A549 (cell line): ENCODE results near the gene HK1. TPM values are rescaled to one million over a fixed set of nuclear protein-coding genes. Genes with fewer than 3 reads are reported as not detected.

ENCODE experiments used
- ATAC-seq, 2 experiments: fragments of 200-7000 bp in 1 of 2; fragments of >200 bp in 1 of 2; cut with Nextera tagmentation in 1 of 2; cut with Tn5 transposase in 1 of 2; 3 replicates each; pipeline versions ENCODE4 v1.8.0 to v1.9.1; 2018 to 2020; ENCODE audit warnings: mild to moderate bottlenecking in 1 of 2, moderate library complexity in 1 of 2
- CTCF ChIA-PET: fragments of 300-600 bp; sonication (Branson Sonifier 250); formaldehyde crosslinking; extraction: SDS; loops from one replicate; lab custom pipeline; 2021; ENCODE audit warnings: antibody characterized with exemption, inconsistent platforms; lab: Yijun Ruan, JAX
- POLR2A ChIA-PET: fragments of 350-600 bp; formaldehyde crosslinking; extraction: SDS; loops from one replicate; lab custom pipeline; 2021; ENCODE audit warnings: antibody characterized with exemption, inconsistent platforms; lab: Yijun Ruan, JAX
- DNase-seq, 2 experiments: peaks; one replicate each; pipeline versions ENCODE4 v3.0.0 to v3.0.0-alpha.2; 2011 to 2016; ENCODE audit warnings: low read depth in 1 of 2, low spot score in 1 of 2
- FAIRE-seq: peaks from 2 replicates; lab custom pipeline; 2011; peaks lifted over from hg19 to GRCh38; lab: Jason Lieb, UNC
- H3K27ac ChIP-seq, 2 experiments: fragments of >200 bp; sonication (Bioruptor Twin); formaldehyde crosslinking; 3 replicates each; pipeline ENCODE4 v1.5.1; 2016 to 2017
- H3K4me1 ChIP-seq: fragments of >200 bp; sonication (Bioruptor Twin); formaldehyde crosslinking; 3 replicates; pipeline ENCODE4 v1.6.1; 2016
- H3K4me2 ChIP-seq: fragments of >200 bp; sonication (Bioruptor Twin); formaldehyde crosslinking; 3 replicates; pipeline ENCODE4 v1.6.1; 2016
- H3K4me3 ChIP-seq: fragments of >200 bp; sonication (Bioruptor Twin); formaldehyde crosslinking; 3 replicates; pipeline ENCODE4 v1.5.1; 2016
- H3K9me3 ChIP-seq: fragments of >200 bp; sonication (Bioruptor Twin); formaldehyde crosslinking; 3 replicates; pipeline ENCODE4 v1.6.1; 2016
- CBX2 ChIP-seq: fragments of 200-600 bp; sonication (generic); IDR thresholded peaks from 2 replicates; pipeline ENCODE4 v1.6.1; 2016; ENCODE audit warnings: low read depth, mild to moderate bottlenecking, borderline replicate concordance
- CEBPB ChIP-seq, 2 experiments: fragments of >200 bp in 1 of 2; sonication (Bioruptor Twin) in 1 of 2; formaldehyde crosslinking in 1 of 2; IDR thresholded peaks; 2 replicates each; pipeline ENCODE4 v1.6.1; 2012 to 2016
- CHD4 ChIP-seq: fragments of 200-600 bp; sonication (generic); IDR thresholded peaks from 2 replicates; pipeline ENCODE4 v1.6.1; 2016; ENCODE audit warnings: antibody characterized with exemption, mild to moderate bottlenecking, borderline replicate concordance
- E2F6 ChIP-seq: IDR thresholded peaks from 2 replicates; pipeline ENCODE4 v1.6.1; 2012; ENCODE audit warnings: low read depth, borderline replicate concordance
- ESRRA ChIP-seq: fragments of 150-350 bp; IDR thresholded peaks from 2 replicates; pipeline ENCODE4 v1.6.1; 2014; ENCODE audit warnings: mild to moderate bottlenecking, low read length, borderline replicate concordance
- FOSB ChIP-seq: fragments of 250-450 bp; sonication (Bioruptor Pico); IDR thresholded peaks from 2 replicates; pipeline ENCODE4 v1.5.0; 2020; ENCODE audit warnings: mild to moderate bottlenecking, moderate library complexity
- HDAC2 ChIP-seq: fragments of 200-600 bp; sonication (generic); IDR thresholded peaks from 2 replicates; pipeline ENCODE4 v1.6.1; 2016
- HES2 ChIP-seq: fragments of >200 bp; sonication (Bioruptor Twin); formaldehyde crosslinking; IDR thresholded peaks from 2 replicates; pipeline ENCODE4 v1.6.1; 2016
- HMGXB4 ChIP-seq: fragments of 250-450 bp; sonication (Bioruptor Pico); IDR thresholded peaks from 2 replicates; pipeline ENCODE4 v1.5.0; 2021; ENCODE audit warnings: mild to moderate bottlenecking, moderate library complexity, borderline replicate concordance
- HOXA7 ChIP-seq: fragments of 250-450 bp; sonication (Bioruptor Pico); IDR thresholded peaks from 2 replicates; pipeline ENCODE4 v1.5.0; 2020; ENCODE audit warnings: mild to moderate bottlenecking, moderate library complexity
- JUNB ChIP-seq: fragments of >200 bp; sonication (Bioruptor Twin); formaldehyde crosslinking; IDR thresholded peaks from 2 replicates; pipeline ENCODE4 v1.6.1; 2016
- KDM5A ChIP-seq: fragments of 200-600 bp; sonication (generic); IDR thresholded peaks from 2 replicates; pipeline ENCODE4 v1.6.1; 2016; ENCODE audit warnings: antibody characterized with exemption, mild to moderate bottlenecking
- MAFK ChIP-seq: fragments of 450-650 bp; IDR thresholded peaks from 2 replicates; pipeline ENCODE4 v1.6.1; 2014; ENCODE audit not compliant: partially characterized antibody
- NFE2L2 ChIP-seq: fragments of 150-350 bp; conservative IDR thresholded peaks from 2 replicates; pipeline ENCODE4 v1.6.1; 2014; ENCODE audit warnings: low read length
- PHF8 ChIP-seq: fragments of 200-600 bp; sonication (generic); IDR thresholded peaks from 2 replicates; pipeline ENCODE4 v1.6.1; 2016; ENCODE audit warnings: low read depth, mild to moderate bottlenecking, antibody characterized with exemption, moderate library complexity, borderline replicate concordance
- RCOR1 ChIP-seq: fragments of 150-350 bp; IDR thresholded peaks from 2 replicates; pipeline ENCODE4 v1.6.1; 2014; ENCODE audit warnings: antibody characterized with exemption, low read length, low read depth
- SMC3 ChIP-seq: fragments of >200 bp; sonication (Bioruptor Twin); formaldehyde crosslinking; IDR thresholded peaks from 3 replicates; pipeline ENCODE4 v1.6.1; 2018; ENCODE audit warnings: inconsistent platforms
- TP53 ChIP-seq: fragments of 250-450 bp; sonication (Bioruptor Pico); IDR thresholded peaks from 2 replicates; pipeline ENCODE4 v1.5.0; 2021; ENCODE audit warnings: mild to moderate bottlenecking, moderate library complexity
- ZC3H11A ChIP-seq: fragments of 450-650 bp; IDR thresholded peaks from 2 replicates; pipeline ENCODE4 v1.6.1; 2014; ENCODE audit warnings: antibody characterized with exemption, mild to moderate bottlenecking
- ZFP36 ChIP-seq: fragments of 450-650 bp; IDR thresholded peaks from 2 replicates; pipeline ENCODE4 v1.6.1; 2014; ENCODE audit warnings: borderline replicate concordance; ENCODE audit not compliant: partially characterized antibody
- ZSCAN20 ChIP-seq: fragments of 250-450 bp; sonication (Bioruptor Pico); IDR thresholded peaks from 2 replicates; pipeline ENCODE4 v1.8.0; 2022; ENCODE audit warnings: mild to moderate bottlenecking, moderate library complexity
- WGBS: methylation state at CpG from one replicate; pipeline ENCODE4 v1.1.6; 2017; ENCODE audit errors: missing lambda C conversion rate; 5-methylcytosine and 5-hydroxymethylcytosine counted together
- polyA plus RNA-seq, 4 experiments: library from polyadenylated mRNA; depleted of rRNA in 3 of 4; stranded (reverse); fragments of >200 nt; fragmentation: RNase III in 1 of 4; extraction: RNeasy Plus Mini Kit Qiagen cat#74134 plus additional on column Dnase treatment in 1 of 4; gene quantifications; 2 replicates in 3 of 4; 3 replicates in 1 of 4; pipeline ENCODE4 v1.2.3, GENCODE V29; 2011 to 2017
- TF ChIP-seq, protein P1 (sequence below): fragments of 150-350 bp; IDR thresholded peaks from 2 replicates; pipeline ENCODE4 v1.6.1; 2014; ENCODE audit warnings: low read depth, mild to moderate bottlenecking, low read length

Gene HK1
- polyA plus RNA-seq, 2 of the 4 experiments (the other 2 are of a cell fraction), result 17.3 to 58.9 TPM

GRCh38 chr10:69385454-69386350 lies 107.4 kb downstream of the HK1 start:
- H3K4me2 ChIP-seq, result peak overlapping the region; percentile 16; the same call in 1 of the 3 replicates
- no peak for ATAC-seq
- CTCF ChIA-PET, result interaction anchor here (0.9 to 1.9 kb wide), 5 partner anchors 12 to 253 kb away, joined by 3 to 9 read pairs (median 3); no protein-coding TSS in a partner anchor
- H3K4me3 ChIP-seq, result no peak overlapping the region
- H3K27ac ChIP-seq, result peak overlapping the region in 1 of 2 experiments; percentile 10; a peak in 1 of 6 replicates
- TF ChIP-seq HDAC2, result no peak
- TF ChIP-seq ZFP36, result no peak
- TF ChIP-seq ESRRA, result no peak
- TF ChIP-seq, protein P1, sequence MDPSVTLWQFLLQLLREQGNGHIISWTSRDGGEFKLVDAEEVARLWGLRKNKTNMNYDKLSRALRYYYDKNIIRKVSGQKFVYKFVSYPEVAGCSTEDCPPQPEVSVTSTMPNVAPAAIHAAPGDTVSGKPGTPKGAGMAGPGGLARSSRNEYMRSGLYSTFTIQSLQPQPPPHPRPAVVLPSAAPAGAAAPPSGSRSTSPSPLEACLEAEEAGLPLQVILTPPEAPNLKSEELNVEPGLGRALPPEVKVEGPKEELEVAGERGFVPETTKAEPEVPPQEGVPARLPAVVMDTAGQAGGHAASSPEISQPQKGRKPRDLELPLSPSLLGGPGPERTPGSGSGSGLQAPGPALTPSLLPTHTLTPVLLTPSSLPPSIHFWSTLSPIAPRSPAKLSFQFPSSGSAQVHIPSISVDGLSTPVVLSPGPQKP, result no peak
- no peak for TF ChIP-seq ZSCAN20 (CRISPR knock-in tag)
- no peak for TF ChIP-seq HES2
- no peak for TF ChIP-seq TP53 (CRISPR knock-in tag)
- no peak for TF ChIP-seq MAFK
- no peak for TF ChIP-seq CEBPB (IDR thresholded peaks at IDR 0.05)
- TF ChIP-seq CHD4, result no peak
- no peak for TF ChIP-seq KDM5A
- no peak for TF ChIP-seq NFE2L2
- no peak for TF ChIP-seq FOSB
- TF ChIP-seq ZC3H11A, result no peak
- no peak for TF ChIP-seq RCOR1
- no peak for TF ChIP-seq HOXA7 (CRISPR knock-in tag)
- TF ChIP-seq SMC3, result no peak
- TF ChIP-seq CBX2, result no peak
- TF ChIP-seq JUNB, result no peak
- TF ChIP-seq HMGXB4, result no peak
- TF ChIP-seq, all 56 proteins: peak for 0
- Histone ChIP-seq H3K4me1 (peaks cover 42% of the 10 kb centered on the region), H3K9me3 (no peaks in the 10 kb centered on the region)
- POLR2A ChIA-PET, result no interaction called here
- DNase-seq (no peak), FAIRE-seq (no peak)
- 52% methylated on average over 11 of the region's 11 CpGs for WGBS

- WGBS, result 68% methylated on average over 3 of the region's 3 CpGs
- Histone ChIP-seq H3K27ac (no peak overlapping the region), H3K4me3 (no peak overlapping the region), H3K9me3 (no peaks in the 10 kb centered on the region), H3K4me2 (no peak overlapping the region), H3K4me1 (peaks cover 47% of the 10 kb centered on the region)
- no peak for FAIRE-seq
- ATAC-seq, result no peak
- no peak for TF ChIP-seq NFE2L2
- TF ChIP-seq PHF8, result no peak
- TF ChIP-seq E2F6, result no peak
- TF ChIP-seq JUNB, result no peak
- TF ChIP-seq, protein P1, result no peak
- POLR2A ChIA-PET, result no interaction called here
- DNase-seq, result no peak
- CTCF ChIA-PET, result interaction anchor here (21.3 kb wide), 1 partner anchor 149 kb away, joined by 424 read pairs; no protein-coding TSS in a partner anchor
Measured at GRCh38 chr10:69387500-69387899, 109.2 kb downstream of the HK1 start.
